Neural crest cell (in vitro differentiated cells): Measurements from ENCODE around the gene CFL1. TPM values are rescaled to one million over a fixed set of nuclear protein-coding genes. Genes with fewer than 3 reads are reported as not detected.

ENCODE experiments used
- DNase-seq: peaks from one replicate; pipeline ENCODE4 v3.0.0; 2021; ENCODE audit warnings: low read depth, mixed read lengths, low spot score
- H3K27ac Mint-ChIP-seq: one replicate; pipeline ENCODE4 v1.8.0; 2021; ENCODE audit warnings: mild to moderate bottlenecking, mixed read lengths; ENCODE audit not compliant: unreplicated experiment
- H3K27me3 Mint-ChIP-seq: 2 replicates; pipeline ENCODE4 v1.8.0; 2021; ENCODE audit warnings: low read depth, mild to moderate bottlenecking, mixed read lengths
- H3K36me3 Mint-ChIP-seq: 2 replicates; pipeline ENCODE4 v1.8.0; 2021; ENCODE audit warnings: low read depth, mild to moderate bottlenecking, mixed read lengths
- H3K4me1 Mint-ChIP-seq: 2 replicates; pipeline ENCODE4 v1.8.0; 2021; ENCODE audit warnings: mixed read lengths
- H3K4me3 Mint-ChIP-seq: one replicate; pipeline ENCODE4 v1.8.0; 2021; ENCODE audit warnings: mild to moderate bottlenecking, mixed read lengths
- H3K9me3 Mint-ChIP-seq: 2 replicates; pipeline ENCODE4 v1.8.0; 2021; ENCODE audit warnings: mixed read lengths
- total RNA-seq: library from RNA; stranded (reverse); gene quantifications from 2 replicates; pipeline ENCODE4 v1.2.1, GENCODE V29; 2021
- TF ChIP-seq, protein P1 (sequence below): fragments of 200-600 bp; sonication (generic); conservative IDR thresholded peaks from 2 replicates; pipeline ENCODE4 v1.5.0; 2021; ENCODE audit warnings: antibody characterized with exemption, mild to moderate bottlenecking

The CFL1 gene
- total RNA-seq, 1 donor from 2014 or later: 1,437 TPM

- Mint-ChIP-seq H3K27ac (no peak overlapping the region), H3K9me3 (no peaks in the 10 kb centered on the region), H3K36me3 (no peaks in the 10 kb centered on the region), H3K27me3 (peaks cover 11% of the 10 kb centered on the region), H3K4me1 (peaks cover 14% of the 10 kb centered on the region), H3K4me3 (no peak overlapping the region)
- TF ChIP-seq, protein P1, sequence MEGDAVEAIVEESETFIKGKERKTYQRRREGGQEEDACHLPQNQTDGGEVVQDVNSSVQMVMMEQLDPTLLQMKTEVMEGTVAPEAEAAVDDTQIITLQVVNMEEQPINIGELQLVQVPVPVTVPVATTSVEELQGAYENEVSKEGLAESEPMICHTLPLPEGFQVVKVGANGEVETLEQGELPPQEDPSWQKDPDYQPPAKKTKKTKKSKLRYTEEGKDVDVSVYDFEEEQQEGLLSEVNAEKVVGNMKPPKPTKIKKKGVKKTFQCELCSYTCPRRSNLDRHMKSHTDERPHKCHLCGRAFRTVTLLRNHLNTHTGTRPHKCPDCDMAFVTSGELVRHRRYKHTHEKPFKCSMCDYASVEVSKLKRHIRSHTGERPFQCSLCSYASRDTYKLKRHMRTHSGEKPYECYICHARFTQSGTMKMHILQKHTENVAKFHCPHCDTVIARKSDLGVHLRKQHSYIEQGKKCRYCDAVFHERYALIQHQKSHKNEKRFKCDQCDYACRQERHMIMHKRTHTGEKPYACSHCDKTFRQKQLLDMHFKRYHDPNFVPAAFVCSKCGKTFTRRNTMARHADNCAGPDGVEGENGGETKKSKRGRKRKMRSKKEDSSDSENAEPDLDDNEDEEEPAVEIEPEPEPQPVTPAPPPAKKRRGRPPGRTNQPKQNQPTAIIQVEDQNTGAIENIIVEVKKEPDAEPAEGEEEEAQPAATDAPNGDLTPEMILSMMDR: no peak
- DNase-seq: no peak
Measured at GRCh38 chr11:65814986-65815565, 42.9 kb downstream of the CFL1 start.

DNA sequence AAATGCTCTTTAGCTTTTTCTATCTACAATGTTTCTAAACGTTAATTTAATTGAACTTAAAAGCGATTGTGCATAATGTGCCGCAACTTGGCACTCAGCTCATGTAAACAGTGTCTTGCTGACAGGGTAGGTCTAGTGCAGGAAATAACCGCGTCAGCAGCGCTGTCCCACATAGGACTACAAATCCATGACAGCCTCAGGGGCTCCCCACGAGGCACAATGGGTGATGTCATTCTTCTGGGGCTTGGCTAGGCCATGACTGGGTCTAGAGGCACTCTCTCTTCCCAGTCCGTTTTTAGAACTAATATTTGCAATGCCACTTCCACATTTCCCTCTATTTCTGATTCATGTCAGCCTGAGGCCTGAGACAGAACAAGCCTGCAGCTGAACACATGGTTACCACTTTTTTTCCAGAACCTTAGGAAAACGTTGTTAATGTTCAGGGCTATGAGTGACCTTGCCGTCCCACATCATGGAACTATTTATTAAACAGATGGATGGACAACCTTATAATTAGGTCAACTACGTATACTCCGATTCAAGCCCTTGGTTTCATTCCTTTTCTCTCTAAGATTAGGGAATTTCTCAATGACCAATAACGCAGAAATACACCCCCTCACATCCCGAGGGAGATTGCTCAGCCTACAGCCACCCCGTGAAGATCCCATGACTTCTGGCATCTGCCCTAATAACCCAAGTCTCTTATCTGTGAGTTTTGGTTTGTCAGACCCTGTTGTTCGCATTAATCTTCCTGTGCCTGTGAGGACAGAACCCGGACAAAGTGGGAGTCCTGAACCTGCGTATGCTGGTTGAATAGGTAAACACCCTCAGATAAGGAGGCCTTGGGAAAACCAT, 43.6 kb downstream of the CFL1 start:
- no peaks in the 10 kb centered on the region for H3K9me3 Mint-ChIP-seq
- TF ChIP-seq, protein P1: no peak
- DNase-seq: no peak
- H3K36me3 Mint-ChIP-seq: no peaks in the 10 kb centered on the region
- peak overlapping the region; percentile 63 for H3K27ac Mint-ChIP-seq
- H3K27me3 Mint-ChIP-seq: peaks cover 11% of the 10 kb centered on the region
- peaks cover 14% of the 10 kb centered on the region for H3K4me1 Mint-ChIP-seq
- peak overlapping the region; percentile 52 for H3K4me3 Mint-ChIP-seq

DNA sequence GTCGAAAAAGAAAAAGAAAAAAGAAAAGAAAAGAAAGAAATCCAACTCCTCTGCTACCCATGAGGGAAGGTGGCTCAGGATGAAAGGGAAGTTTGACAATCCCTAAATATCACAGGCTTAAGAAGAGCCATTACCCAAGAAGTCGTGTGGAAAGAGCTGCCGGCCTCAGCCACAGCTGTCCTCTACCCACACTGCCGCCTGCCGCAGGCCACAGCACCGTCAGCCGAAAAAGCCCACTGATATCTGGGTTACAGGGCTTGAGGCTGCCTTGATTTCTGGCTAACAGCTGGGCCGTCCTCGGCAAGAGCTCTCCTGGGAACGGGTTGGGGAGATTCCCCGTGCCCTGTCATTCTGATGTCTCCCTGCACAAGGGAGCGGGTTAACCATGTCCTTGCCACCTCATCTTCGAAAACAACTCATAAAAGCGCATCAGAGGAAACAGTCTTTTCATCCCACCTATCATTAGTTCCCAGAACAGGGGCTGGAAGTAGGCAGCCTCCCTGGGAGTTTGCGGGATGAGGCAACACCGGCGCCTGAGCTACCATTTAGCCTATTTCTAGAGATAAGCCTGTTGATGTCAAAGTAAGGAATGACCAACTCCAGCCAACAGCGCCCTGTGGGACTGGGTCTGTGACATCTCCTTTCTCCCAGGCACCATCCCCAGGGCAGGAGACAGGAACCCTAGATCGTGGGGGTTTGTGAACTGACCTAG, 46.1 kb downstream of the CFL1 start:
- TF ChIP-seq, protein P1: no peak
- H3K27me3 Mint-ChIP-seq: peaks cover 17% of the 10 kb centered on the region
- H3K36me3 Mint-ChIP-seq: no peaks in the 10 kb centered on the region
- no peak for DNase-seq
- H3K27ac Mint-ChIP-seq: no peak overlapping the region
- peaks cover 9% of the 10 kb centered on the region for H3K4me1 Mint-ChIP-seq
- H3K9me3 Mint-ChIP-seq: no peaks in the 10 kb centered on the region
- no peak overlapping the region for H3K4me3 Mint-ChIP-seq

DNA sequence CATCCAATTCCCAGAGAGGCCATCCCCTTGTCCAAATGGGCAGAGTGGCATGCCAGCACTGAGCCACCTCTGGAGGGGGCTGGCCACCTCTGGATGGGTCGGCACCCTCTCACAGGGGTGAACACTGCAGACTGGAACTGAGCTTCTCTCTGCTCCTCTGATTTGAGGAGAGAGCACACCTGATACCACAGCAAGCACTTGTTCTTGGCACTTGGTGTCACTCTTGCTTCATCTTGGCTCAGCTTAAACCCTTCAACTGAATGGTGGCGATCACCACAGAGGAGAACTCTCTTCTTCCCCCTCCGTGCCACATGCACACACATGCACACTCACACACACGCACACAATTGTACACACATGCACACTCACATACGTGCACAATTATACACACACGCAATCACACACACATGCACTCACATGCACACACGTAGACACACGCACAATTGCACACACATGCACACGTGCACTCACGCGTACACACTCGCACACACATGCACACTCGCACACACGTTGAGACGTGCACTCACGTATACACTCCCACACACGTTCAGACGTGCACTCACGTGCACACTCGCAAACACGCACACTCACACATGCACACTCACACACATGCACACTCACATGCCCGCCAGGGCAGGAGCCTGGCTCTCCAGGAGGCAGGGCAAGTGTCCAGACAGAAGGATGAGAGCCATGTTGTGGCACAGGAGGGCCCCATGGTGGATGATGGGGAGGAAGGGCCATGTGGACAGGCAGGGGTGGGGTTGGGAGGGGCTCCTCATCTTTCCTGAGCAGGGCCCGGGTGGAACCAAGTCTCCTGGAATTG, 47.7 kb downstream of the CFL1 start:
- Mint-ChIP-seq H3K9me3 (no peaks in the 10 kb centered on the region), H3K36me3 (no peaks in the 10 kb centered on the region), H3K4me3 (no peak overlapping the region), H3K27ac (no peak overlapping the region), H3K27me3 (peaks cover 17% of the 10 kb centered on the region), H3K4me1 (peaks cover 3% of the 10 kb centered on the region)
- DNase-seq: no peak
- TF ChIP-seq, protein P1: no peak

DNA sequence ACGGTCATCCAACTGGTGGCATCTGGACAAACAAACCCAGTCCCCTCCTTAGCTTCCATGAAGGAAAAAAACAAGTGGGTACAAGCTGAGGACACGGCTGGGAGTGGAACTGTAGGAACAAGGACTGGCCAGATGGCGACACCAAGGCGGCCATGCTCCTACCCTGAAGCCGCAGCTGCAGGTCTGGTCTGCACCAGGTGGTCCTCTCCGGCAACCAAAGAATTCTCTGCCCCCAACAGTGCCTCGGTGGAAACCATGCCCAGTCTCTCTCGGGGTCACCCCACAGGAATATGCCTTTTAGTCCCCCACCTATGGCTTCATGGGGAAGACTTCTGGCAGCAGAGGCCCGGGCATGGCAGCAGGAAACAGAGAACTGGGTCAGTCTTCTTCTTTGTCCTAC, 48.5 kb downstream of the CFL1 start:
- TF ChIP-seq, protein P1: no peak
- DNase-seq: no peak
- no peaks in the 10 kb centered on the region for H3K9me3 Mint-ChIP-seq
- no peaks in the 10 kb centered on the region for H3K36me3 Mint-ChIP-seq
- H3K27me3 Mint-ChIP-seq: peaks cover 19% of the 10 kb centered on the region
- H3K4me3 Mint-ChIP-seq: no peak overlapping the region
- no peak overlapping the region for H3K27ac Mint-ChIP-seq
- peaks cover 2% of the 10 kb centered on the region for H3K4me1 Mint-ChIP-seq
